GM12875 (cell line): Measurements from ENCODE around the gene ZNF248.

Experiments used
- H3K4me3 ChIP-seq: one replicate; pipeline ENCODE4 v1.5.1; 2011; ENCODE audit warnings: low read depth, low read length, control low read depth
- CTCF ChIP-seq: IDR thresholded peaks from 2 replicates; pipeline ENCODE4 v1.5.1; 2011; ENCODE audit warnings: low read depth, mild to moderate bottlenecking, control low read depth, inconsistent platforms, low read length, moderate library complexity, borderline replicate concordance; ENCODE audit not compliant: insufficient read depth

Gene ZNF248

DNA sequence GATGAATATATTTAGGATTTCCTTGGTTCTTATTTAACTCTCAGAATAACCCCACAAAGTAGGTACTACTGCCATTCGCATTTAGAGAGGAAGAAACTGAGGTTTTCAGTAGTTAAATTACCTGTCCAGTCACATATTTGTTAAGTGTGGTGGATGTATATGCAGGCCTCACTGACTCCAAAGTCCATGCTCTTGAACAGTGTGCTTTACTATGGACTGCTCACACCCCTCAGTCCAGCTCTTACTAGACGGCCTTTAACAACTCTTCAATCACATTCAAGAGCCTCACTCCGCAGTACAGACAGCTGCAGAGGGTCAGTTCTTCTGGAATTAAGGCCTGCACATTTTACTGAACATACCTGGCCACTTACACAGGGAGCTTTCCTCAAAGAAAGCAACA, 36.2 kb downstream of the ZNF248 start:
- no peak for TF ChIP-seq CTCF
- H3K4me3 ChIP-seq: no peak overlapping the region

- no peak overlapping the region for H3K4me3 ChIP-seq
Measured at GRCh38 chr10:37819797-37820196, 37.6 kb downstream of the ZNF248 start.

DNA sequence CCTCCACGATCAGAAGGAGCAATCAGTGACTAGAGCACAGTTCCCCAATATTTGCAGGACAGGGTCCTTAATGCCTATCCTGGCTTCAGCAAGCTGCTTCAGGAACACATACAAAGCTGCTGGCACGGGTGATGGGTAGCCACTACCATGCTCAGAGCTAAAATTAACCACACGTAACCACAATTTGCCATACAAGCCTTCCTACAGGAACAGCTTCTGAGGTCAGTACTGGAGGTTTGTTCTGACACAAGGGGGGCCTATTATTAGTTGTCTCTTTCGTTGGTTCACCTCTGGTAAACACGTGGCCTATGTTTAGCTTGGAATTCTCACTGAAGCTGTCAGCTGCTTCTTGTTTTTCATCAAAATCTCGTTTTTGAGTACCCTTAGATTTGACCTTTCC, 41.1 kb downstream of the ZNF248 start:
- no peak for TF ChIP-seq CTCF
- no peak overlapping the region for H3K4me3 ChIP-seq

More at GRCh38 chr10:37819797-37820196, 37.6 kb downstream of the ZNF248 start:
- TF ChIP-seq CTCF: no peak

DNA sequence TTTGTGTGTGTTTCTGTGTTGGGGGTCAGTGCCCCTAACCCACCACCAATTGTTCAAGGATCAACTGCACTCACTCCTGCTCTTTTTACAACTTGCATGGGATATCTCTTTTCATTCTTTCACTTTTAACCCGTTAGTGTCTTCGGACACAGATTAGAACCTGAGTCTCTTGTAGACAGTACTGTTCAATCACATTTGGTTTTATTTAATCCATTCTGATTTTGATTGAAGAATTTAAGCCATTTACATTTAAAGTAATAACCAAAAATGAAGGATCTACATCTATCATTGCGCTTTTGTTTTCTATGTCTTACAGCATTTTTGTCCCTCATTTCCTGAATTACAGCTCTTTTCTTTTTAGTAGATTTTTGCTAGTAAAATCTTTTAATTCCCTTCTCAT, 43.6 kb downstream of the ZNF248 start:
- TF ChIP-seq CTCF: no peak
- no peak overlapping the region for H3K4me3 ChIP-seq

GRCh38 chr10:37812290-37812689, 45.1 kb downstream of the ZNF248 start:
- no peak for TF ChIP-seq CTCF
- no peak overlapping the region for H3K4me3 ChIP-seq

DNA sequence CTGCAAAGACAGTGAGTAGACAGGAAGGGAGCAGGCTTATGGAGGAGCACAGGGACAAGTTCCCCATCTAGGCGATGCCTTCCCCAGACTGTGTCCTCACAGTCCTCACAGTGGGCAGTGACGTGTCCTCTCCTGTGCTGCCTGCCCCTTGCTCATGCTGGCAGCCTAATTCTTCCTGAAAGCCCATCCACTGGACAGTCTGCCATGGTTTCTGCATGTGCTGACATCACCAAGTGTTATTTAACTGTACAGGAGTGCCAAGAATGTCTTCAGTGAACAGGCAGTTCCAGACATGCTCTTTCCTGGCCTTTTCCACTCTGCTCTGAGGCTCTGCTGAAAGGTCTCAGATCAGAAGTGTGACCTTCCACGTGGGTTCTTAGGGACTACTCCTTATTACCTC, 54.1 kb downstream of the ZNF248 start:
- no peak overlapping the region for H3K4me3 ChIP-seq

GRCh38 chr10:37801557-37801956, 55.9 kb downstream of the ZNF248 start:
- TF ChIP-seq CTCF: no peak
- H3K4me3 ChIP-seq: no peak overlapping the region

More for the DNA sequence above, 54.1 kb downstream of the ZNF248 start:
- no peak for TF ChIP-seq CTCF
